Ascending aorta (tissue), 2 donors: ENCODE measurements around the gene VPS51. TPM values are rescaled to one million over a fixed set of nuclear protein-coding genes. Genes with fewer than 3 reads are reported as not detected.
A peak's percentile ranks its signal among the peaks of the same experiment; 100 is the strongest.

ENCODE experiments used
- DNase-seq, 2 donors: peaks; one replicate each; pipeline ENCODE4 v3.0.0-alpha.2; 2019; ENCODE audit warnings: low spot score in 2 of 2
- H3K27ac ChIP-seq, 2 donors: fragments of 200-600 bp; sonication (generic); one replicate each; pipeline ENCODE4 v1.5.1; 2016 to 2017; ENCODE audit warnings: mild to moderate bottlenecking in 1 of 2
- H3K27me3 ChIP-seq: fragments of 200-600 bp; sonication (generic); one replicate; pipeline ENCODE4 v1.5.1; 2017
- H3K36me3 ChIP-seq, 2 donors: fragments of 200-600 bp; sonication (generic); one replicate each; pipeline ENCODE4 v1.5.1; 2016
- H3K4me1 ChIP-seq, 2 donors: fragments of 200-600 bp; sonication (generic); one replicate each; pipeline ENCODE4 v1.5.1; 2016 to 2017; ENCODE audit warnings: mild to moderate bottlenecking in 1 of 2
- H3K4me3 ChIP-seq, 2 donors: fragments of 200-600 bp; sonication (generic); one replicate each; pipeline ENCODE4 v1.5.1; 2016 to 2017; ENCODE audit warnings: mild to moderate bottlenecking in 1 of 2
- H3K9me3 ChIP-seq, 2 donors: fragments of 200-600 bp; sonication (generic); one replicate each; pipeline ENCODE4 v1.5.1; 2016
- intact Hi-C: fragments of 100-400 bp; cut with DNase I; formaldehyde crosslinking; loops from one replicate; pipeline ENCODE4 v1.15.1; 2023
- total RNA-seq: library from RNA; depleted of rRNA; stranded (reverse); fragments of >200 nt; gene quantifications from one replicate; pipeline ENCODE4 v1.1.0, GENCODE V29; 2016
- TF ChIP-seq, protein P1 (sequence below), 3 experiments: fragments of 200-600 bp in 2 of 3; fragments of 450-650 bp in 1 of 3; sonication (generic) in 2 of 3; IDR thresholded peaks; one replicate each; pipeline ENCODE4 v1.5.1; 2016 to 2019; ENCODE audit warnings: antibody characterized with exemption in 3 of 3, mild to moderate bottlenecking in 1 of 3, moderate library complexity in 1 of 3

The VPS51 gene
- total RNA-seq, 1 donor from 2014 or later: 226 TPM

DNA sequence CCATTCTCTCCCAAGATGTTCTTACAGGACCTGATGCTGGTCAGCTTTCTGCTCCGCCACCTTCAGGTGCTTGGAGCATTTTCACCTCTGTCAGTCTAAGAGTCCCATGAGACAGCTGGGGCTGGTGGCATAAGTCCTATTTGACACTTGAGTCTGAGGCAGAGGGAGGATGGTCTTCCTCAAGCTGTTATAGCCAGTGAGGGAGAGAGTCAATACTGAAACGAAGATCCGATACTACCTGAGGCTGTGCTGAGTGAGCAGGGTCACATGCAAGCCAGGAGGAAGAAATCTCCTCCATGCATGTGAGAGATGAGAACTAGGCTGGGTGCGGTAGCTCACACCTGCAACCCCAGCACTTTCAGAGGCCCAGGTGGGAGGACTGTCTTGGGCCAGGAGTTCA is 6.4 kb upstream of the VPS51 start:
- TF ChIP-seq, protein P1, sequence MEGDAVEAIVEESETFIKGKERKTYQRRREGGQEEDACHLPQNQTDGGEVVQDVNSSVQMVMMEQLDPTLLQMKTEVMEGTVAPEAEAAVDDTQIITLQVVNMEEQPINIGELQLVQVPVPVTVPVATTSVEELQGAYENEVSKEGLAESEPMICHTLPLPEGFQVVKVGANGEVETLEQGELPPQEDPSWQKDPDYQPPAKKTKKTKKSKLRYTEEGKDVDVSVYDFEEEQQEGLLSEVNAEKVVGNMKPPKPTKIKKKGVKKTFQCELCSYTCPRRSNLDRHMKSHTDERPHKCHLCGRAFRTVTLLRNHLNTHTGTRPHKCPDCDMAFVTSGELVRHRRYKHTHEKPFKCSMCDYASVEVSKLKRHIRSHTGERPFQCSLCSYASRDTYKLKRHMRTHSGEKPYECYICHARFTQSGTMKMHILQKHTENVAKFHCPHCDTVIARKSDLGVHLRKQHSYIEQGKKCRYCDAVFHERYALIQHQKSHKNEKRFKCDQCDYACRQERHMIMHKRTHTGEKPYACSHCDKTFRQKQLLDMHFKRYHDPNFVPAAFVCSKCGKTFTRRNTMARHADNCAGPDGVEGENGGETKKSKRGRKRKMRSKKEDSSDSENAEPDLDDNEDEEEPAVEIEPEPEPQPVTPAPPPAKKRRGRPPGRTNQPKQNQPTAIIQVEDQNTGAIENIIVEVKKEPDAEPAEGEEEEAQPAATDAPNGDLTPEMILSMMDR (IDR thresholded peaks at IDR 0.05): no peak
- Histone ChIP-seq H3K9me3 (no peaks in the 10 kb centered on the region), H3K36me3 (peaks cover 28 to 43% of the 10 kb centered on the region in 2 donors), H3K27me3 (no peaks in the 10 kb centered on the region), H3K4me3 (no peak overlapping the region), H3K4me1 (peaks cover 8 to 9% of the 10 kb centered on the region in 2 donors), H3K27ac (no peak overlapping the region)
- no peak for DNase-seq
- intact Hi-C loops: loop anchor here (10.0 kb wide), 1 partner anchor 285 kb away; the partner anchor contains the start of gene MAP4K2

DNA sequence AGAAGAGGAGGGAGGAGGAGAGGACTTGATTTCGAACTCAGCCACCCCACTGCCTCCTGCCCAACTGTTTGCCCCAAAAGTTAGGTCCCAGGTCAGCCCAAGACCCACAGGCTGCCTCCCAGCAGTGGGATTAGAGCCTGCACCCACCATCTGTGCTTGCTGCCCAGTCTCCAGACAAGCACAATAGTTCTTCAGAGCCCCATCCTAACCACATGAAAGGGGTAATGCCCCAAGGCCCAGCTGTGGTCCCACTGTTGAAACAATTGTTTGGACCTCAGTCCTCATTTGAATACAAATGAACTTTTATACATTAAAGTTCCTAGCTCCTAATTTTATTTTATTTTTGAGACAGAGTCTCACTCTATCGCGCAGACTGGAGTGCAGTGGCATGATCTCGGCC is 5.4 kb upstream of the VPS51 start:
- TF ChIP-seq, protein P1 (IDR thresholded peaks at IDR 0.05): no peak
- DNase-seq: no peak
- intact Hi-C loops: no loop called here
- H3K36me3 ChIP-seq: peaks cover 25 to 39% of the 10 kb centered on the region in 2 donors
- H3K4me1 ChIP-seq: peaks cover 0 to 1% of the 10 kb centered on the region in 2 donors
- no peak overlapping the region for H3K4me3 ChIP-seq
- no peaks in the 10 kb centered on the region for H3K9me3 ChIP-seq
- no peak overlapping the region for H3K27ac ChIP-seq
- no peaks in the 10 kb centered on the region for H3K27me3 ChIP-seq

DNA sequence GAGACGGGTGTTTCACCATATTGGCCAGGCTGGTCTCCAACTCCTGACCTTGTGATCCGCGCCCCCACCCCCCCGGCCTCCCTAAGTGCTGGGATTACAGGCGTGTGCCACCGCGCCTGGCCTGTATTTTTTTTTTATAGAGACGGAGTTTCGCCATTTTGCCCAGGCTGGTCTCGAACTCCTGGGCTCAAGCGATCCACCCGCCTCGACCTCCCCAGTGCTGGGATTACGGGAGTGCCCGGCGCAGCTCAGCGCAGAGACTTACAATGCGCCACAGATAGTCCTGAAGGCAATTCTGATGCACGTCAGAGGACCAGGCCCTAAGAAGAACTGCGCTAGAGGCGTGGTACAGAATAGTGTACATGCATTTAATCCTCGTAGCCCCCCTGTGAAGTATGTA is 587 bp upstream of the VPS51 start:
- Histone ChIP-seq H3K27ac (peak overlapping the region in 1 of 2 donors; percentile 95), H3K4me3 (peak overlapping the region; percentile 73 to 80), H3K27me3 (no peaks in the 10 kb centered on the region), H3K36me3 (peaks cover 0 to 5% of the 10 kb centered on the region in 2 donors), H3K4me1 (peaks cover 3 to 15% of the 10 kb centered on the region in 2 donors), H3K9me3 (no peaks in the 10 kb centered on the region)
- intact Hi-C loops: loop anchor here (5.0 kb wide), 2 partner anchors 83 to 178 kb away; partner anchors contain the start of genes ARL2 and ATG2A
- TF ChIP-seq, protein P1 (IDR thresholded peaks at IDR 0.05): no peak
- no peak for DNase-seq

DNA sequence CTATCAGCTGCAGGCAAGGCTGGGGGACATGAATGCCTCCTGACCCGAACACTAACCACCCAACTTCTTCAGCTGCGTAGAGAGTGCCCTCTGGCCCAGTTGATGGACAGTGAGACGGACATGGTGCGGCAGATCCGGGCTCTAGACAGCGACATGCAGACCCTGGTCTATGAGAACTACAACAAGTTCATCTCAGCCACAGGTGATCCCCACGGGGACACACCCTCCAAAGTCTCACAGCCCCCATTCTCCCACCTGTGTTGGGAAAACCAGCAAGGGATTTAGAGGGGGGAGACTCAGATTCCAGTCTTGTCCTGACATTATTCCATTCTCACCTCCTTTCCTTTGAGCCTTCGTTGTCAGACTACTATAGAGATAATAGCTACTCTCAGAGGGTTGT is 912 bp downstream of the VPS51 start:
- TF ChIP-seq, protein P1 (IDR thresholded peaks at IDR 0.05): no peak
- DNase-seq: no peak
- Histone ChIP-seq H3K27ac (peak overlapping the region; percentile 86 to 95), H3K4me3 (peak overlapping the region; percentile 73 to 80), H3K36me3 (peaks cover 0 to 5% of the 10 kb centered on the region in 2 donors), H3K9me3 (no peaks in the 10 kb centered on the region), H3K27me3 (no peaks in the 10 kb centered on the region), H3K4me1 (peaks cover 3 to 15% of the 10 kb centered on the region in 2 donors)
- intact Hi-C loops: loop anchor here (1.0 to 5.0 kb wide), 5 partner anchors 13 to 180 kb away; partner anchors contain the start of genes ARL2, ATG2A, CDCA5 and SNX15

DNA sequence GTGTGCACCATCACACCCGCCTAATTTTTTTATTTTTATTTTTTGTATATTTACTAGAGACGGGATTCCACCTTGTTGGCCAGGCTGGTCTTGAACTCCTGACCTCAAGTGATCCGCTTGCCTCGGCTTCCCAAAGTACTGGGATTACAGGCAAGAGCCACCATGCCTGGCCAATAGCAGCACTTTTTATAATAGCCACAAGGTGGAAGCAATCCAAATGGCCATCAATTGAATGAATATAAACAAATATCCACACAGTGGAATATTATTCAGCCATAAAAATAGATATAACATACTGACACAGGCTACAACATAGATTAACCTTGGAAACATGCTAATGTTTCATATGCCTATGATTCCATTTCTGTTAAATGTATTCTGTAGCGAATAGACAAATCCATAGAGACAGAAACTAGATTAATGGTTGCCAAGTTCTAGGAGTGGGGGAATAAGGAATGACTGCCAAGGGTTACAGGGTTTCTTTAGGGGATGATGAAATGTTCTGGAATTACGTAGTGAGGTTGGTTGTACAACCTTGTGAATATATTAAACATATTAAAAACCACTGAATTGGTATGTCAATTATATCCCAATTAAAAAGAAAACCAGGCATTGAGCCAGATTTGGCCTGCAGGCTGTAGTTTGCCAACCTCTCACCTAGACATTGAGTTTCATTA is 4.8 kb downstream of the VPS51 start:
- Histone ChIP-seq H3K36me3 (peaks cover 3 to 9% of the 10 kb centered on the region in 2 donors), H3K27ac (no peak overlapping the region), H3K27me3 (no peaks in the 10 kb centered on the region), H3K4me3 (no peak overlapping the region), H3K4me1 (peaks cover 3 to 21% of the 10 kb centered on the region in 2 donors), H3K9me3 (no peaks in the 10 kb centered on the region)
- DNase-seq: no peak
- intact Hi-C loops: no loop called here
- TF ChIP-seq, protein P1 (IDR thresholded peaks at IDR 0.05): no peak
